Activated CD4-positive, alpha-beta T cell treated with anti-CD3 and anti-CD28 coated beads, Interleukin-2, amount 10 ng/mL, durations not matched to agents 7 days and 5 days (primary cell): ENCODE measurements around the gene FRS2. TPM values are rescaled to one million over a fixed set of nuclear protein-coding genes. Genes with fewer than 3 reads are reported as not detected.

ENCODE experiments used
- CTCF ChIA-PET: fragments of 350-600 bp; sonication (Branson Sonifier 250); formaldehyde crosslinking; loops from one replicate; lab custom pipeline; 2021; ENCODE audit warnings: antibody characterized with exemption; lab: Charles Lee
- POLR2A ChIA-PET: fragments of 350-600 bp; sonication (Branson Sonifier 250); formaldehyde crosslinking; loops from one replicate; lab custom pipeline; 2021; ENCODE audit warnings: antibody characterized with exemption; lab: Charles Lee
- DNase-seq: peaks from one replicate; pipeline ENCODE4 v3.0.0-alpha.2; 2020
- H3K27ac Mint-ChIP-seq: one replicate; pipeline ENCODE4 v1.8.0; 2021; ENCODE audit warnings: mild to moderate bottlenecking, moderate library complexity, mixed read lengths
- H3K27me3 Mint-ChIP-seq: one replicate; pipeline ENCODE4 v1.8.0; 2021; ENCODE audit warnings: mixed read lengths
- H3K36me3 Mint-ChIP-seq: one replicate; pipeline ENCODE4 v1.8.0; 2021; ENCODE audit warnings: low read depth, mixed read lengths
- H3K4me1 Mint-ChIP-seq: one replicate; pipeline ENCODE4 v1.8.0; 2021; ENCODE audit warnings: mixed read lengths
- H3K4me3 Mint-ChIP-seq: one replicate; pipeline ENCODE4 v1.8.0; 2021; ENCODE audit warnings: mild to moderate bottlenecking, moderate library complexity, mixed read lengths
- H3K9me3 Mint-ChIP-seq: one replicate; pipeline ENCODE4 v1.8.0; 2021; ENCODE audit warnings: mixed read lengths
- total RNA-seq, 2 experiments: library from RNA; stranded (reverse); gene quantifications; one replicate each; pipeline ENCODE4 v1.2.3, GENCODE V29; 2021

FRS2 gene
- total RNA-seq, 2 experiments from 2014 or later = 14.6 to 18.4 TPM

DNA sequence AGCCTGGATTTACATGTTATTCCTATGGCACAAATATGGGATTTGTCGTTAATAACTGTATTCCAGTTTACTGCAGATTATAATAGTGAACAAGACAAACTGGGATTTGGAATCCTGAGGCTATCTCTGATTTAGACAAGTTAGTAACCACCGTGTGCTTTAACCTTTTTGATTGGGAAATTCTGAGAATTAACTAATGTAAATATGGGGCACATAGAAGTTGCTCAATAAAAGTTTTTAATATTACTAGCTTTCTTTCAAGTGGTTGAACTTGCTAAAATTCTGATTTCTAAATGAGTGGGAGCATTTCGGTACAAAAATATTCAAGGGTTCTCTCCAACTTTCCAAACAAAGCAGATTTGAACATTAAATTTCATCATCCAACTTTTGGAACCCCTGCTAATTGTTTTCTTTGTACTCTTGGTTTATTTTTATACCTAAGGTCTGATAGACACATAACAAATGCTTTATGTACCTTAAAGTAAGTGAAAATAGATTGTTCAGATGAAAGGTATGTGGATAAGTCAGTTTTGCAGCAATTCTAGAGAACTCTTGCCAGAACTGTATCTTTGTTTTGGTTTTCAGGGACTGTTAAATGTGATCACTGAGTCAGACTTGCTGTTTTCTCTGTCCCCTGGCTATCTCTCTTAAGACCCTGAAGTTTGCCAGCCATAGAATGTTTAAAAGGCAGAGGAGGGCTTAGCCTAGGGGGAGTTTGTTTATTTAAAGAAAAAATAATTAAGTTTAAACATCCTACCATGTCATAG is 57.5 kb downstream of the FRS2 start:
- no peak overlapping the region for H3K4me3 Mint-ChIP-seq
- no peaks in the 10 kb centered on the region for H3K27me3 Mint-ChIP-seq
- H3K36me3 Mint-ChIP-seq = peaks cover 6% of the 10 kb centered on the region
- peaks cover 12% of the 10 kb centered on the region for H3K9me3 Mint-ChIP-seq
- H3K27ac Mint-ChIP-seq = no peak overlapping the region
- POLR2A ChIA-PET = no interaction called here
- CTCF ChIA-PET = no interaction called here
- H3K4me1 Mint-ChIP-seq = peaks cover 11% of the 10 kb centered on the region
- no peak for DNase-seq

GRCh38 chr12:69529021-69529420 is 58.8 kb downstream of the FRS2 start:
- no peaks in the 10 kb centered on the region for H3K27me3 Mint-ChIP-seq
- POLR2A ChIA-PET = no interaction called here
- CTCF ChIA-PET = no interaction called here
- peaks cover 16% of the 10 kb centered on the region for H3K4me1 Mint-ChIP-seq
- no peak overlapping the region for H3K27ac Mint-ChIP-seq
- peaks cover 4% of the 10 kb centered on the region for H3K36me3 Mint-ChIP-seq
- no peak for DNase-seq
- no peak overlapping the region for H3K4me3 Mint-ChIP-seq
- H3K9me3 Mint-ChIP-seq = no peaks in the 10 kb centered on the region

DNA sequence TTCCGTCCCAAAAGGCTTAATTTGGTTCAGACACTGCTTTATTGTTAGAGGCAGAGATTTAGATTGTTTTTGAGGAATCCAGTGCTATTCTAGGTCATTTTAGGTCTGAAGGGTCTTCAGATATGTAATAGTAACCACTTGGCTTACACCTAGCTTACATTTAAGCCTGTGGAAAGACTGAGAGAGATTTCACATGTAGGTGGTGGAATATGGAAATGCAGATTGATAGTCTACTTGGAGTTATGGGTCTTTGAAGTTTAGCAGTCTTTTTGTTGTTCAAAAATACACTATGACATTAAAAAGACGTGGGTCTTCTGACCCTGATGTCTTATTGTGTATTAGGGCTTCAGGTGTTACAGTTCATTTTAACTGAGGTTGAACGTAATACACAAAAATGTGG is 63.7 kb downstream of the FRS2 start:
- peaks cover 11% of the 10 kb centered on the region for H3K36me3 Mint-ChIP-seq
- no peaks in the 10 kb centered on the region for H3K9me3 Mint-ChIP-seq

GRCh38 chr12:69534389-69534822 is 64.2 kb downstream of the FRS2 start:
- Mint-ChIP-seq H3K4me3 (no peak overlapping the region), H3K27me3 (no peaks in the 10 kb centered on the region), H3K4me1 (peaks cover 15% of the 10 kb centered on the region), H3K27ac (no peak overlapping the region), H3K9me3 (no peaks in the 10 kb centered on the region), H3K36me3 (peaks cover 11% of the 10 kb centered on the region)
- POLR2A ChIA-PET = no interaction called here
- DNase-seq = peak; percentile 24
- CTCF ChIA-PET = no interaction called here

More for the DNA sequence above, 63.7 kb downstream of the FRS2 start:
- H3K4me1 Mint-ChIP-seq = peaks cover 15% of the 10 kb centered on the region
- no peak overlapping the region for H3K27ac Mint-ChIP-seq
- no peak overlapping the region for H3K4me3 Mint-ChIP-seq
- POLR2A ChIA-PET = no interaction called here
- DNase-seq = no peak
- CTCF ChIA-PET = no interaction called here
- no peaks in the 10 kb centered on the region for H3K27me3 Mint-ChIP-seq

- ChIA-PET CTCF (no interaction called here), POLR2A (no interaction called here)
- no peak overlapping the region for H3K27ac Mint-ChIP-seq
- H3K4me3 Mint-ChIP-seq = no peak overlapping the region
- H3K36me3 Mint-ChIP-seq = peaks cover 22% of the 10 kb centered on the region
- DNase-seq = no peak
- peaks cover 13% of the 10 kb centered on the region for H3K9me3 Mint-ChIP-seq
- H3K27me3 Mint-ChIP-seq = no peaks in the 10 kb centered on the region
- H3K4me1 Mint-ChIP-seq = peaks cover 2% of the 10 kb centered on the region
These were observed 70.8 kb downstream of the FRS2 start for GRCh38 chr12:69540987-69541386.

GRCh38 chr12:69544087-69544486 is 73.9 kb downstream of the FRS2 start:
- CTCF ChIA-PET = no interaction called here
- Mint-ChIP-seq H3K4me3 (no peak overlapping the region), H3K27ac (no peak overlapping the region), H3K9me3 (peaks cover 18% of the 10 kb centered on the region), H3K4me1 (peaks cover 2% of the 10 kb centered on the region), H3K36me3 (peaks cover 22% of the 10 kb centered on the region), H3K27me3 (no peaks in the 10 kb centered on the region)
- POLR2A ChIA-PET = no interaction called here
- no peak for DNase-seq

DNA sequence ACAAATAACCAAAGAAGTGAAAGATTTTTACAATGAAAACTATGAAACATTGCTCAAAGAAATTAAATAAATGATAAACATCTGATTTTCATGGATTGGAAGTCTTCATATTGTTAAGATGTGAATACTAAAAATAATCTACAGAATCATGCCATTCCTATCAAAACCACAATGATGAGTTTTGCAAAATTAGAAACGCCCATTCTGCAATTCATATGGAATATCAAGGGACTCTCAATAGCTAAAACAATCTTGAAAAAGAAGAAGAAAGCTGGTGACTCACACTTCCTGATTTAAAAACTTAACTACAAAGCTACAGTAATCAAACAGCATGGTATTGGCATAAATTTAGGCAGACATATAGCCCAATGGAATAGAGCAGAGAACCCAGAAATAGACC is 74.9 kb downstream of the FRS2 start:
- CTCF ChIA-PET = no interaction called here
- H3K4me1 Mint-ChIP-seq = peaks cover 2% of the 10 kb centered on the region
- no peak for DNase-seq
- H3K27ac Mint-ChIP-seq = no peak overlapping the region
- peaks cover 18% of the 10 kb centered on the region for H3K9me3 Mint-ChIP-seq
- H3K36me3 Mint-ChIP-seq = peaks cover 22% of the 10 kb centered on the region
- H3K4me3 Mint-ChIP-seq = no peak overlapping the region
- POLR2A ChIA-PET = no interaction called here
- H3K27me3 Mint-ChIP-seq = no peaks in the 10 kb centered on the region

GRCh38 chr12:69546693-69547438 is 76.7 kb downstream of the FRS2 start:
- DNase-seq = no peak
- H3K4me1 Mint-ChIP-seq = peaks cover 2% of the 10 kb centered on the region
- CTCF ChIA-PET = no interaction called here
- H3K27ac Mint-ChIP-seq = no peak overlapping the region
- POLR2A ChIA-PET = no interaction called here
- H3K36me3 Mint-ChIP-seq = peaks cover 15% of the 10 kb centered on the region
- H3K27me3 Mint-ChIP-seq = no peaks in the 10 kb centered on the region
- no peak overlapping the region for H3K4me3 Mint-ChIP-seq
- peaks cover 18% of the 10 kb centered on the region for H3K9me3 Mint-ChIP-seq

DNA sequence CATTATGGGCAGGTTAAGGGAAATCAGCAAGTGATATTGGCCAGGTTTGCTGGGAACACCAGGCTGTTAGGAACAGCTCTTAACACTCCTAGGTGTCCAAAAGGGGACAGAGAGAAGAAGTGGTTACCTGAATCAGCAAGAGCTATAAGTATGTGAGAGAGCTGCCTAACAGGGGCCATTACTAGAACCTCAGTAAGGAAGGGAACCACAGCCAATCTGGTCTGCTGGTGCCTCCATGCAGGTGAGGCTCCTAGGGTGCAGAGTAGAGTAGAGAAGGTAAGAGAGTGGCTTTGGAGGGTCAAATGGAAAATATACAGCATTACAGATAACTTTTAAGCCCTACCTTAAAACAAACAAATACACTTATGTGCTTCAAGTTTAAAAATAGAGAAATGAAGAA is 78.5 kb downstream of the FRS2 start:
- Mint-ChIP-seq H3K27me3 (no peaks in the 10 kb centered on the region), H3K36me3 (peaks cover 13% of the 10 kb centered on the region), H3K4me3 (no peak overlapping the region), H3K9me3 (peaks cover 13% of the 10 kb centered on the region), H3K27ac (no peak overlapping the region), H3K4me1 (peaks cover 2% of the 10 kb centered on the region)
- POLR2A ChIA-PET = no interaction called here
- CTCF ChIA-PET = interaction anchor here (1.2 to 1.6 kb wide), 2 partner anchors 14 to 192 kb away, joined by 3 to 4 read pairs; no protein-coding TSS in a partner anchor
- DNase-seq = no peak

DNA sequence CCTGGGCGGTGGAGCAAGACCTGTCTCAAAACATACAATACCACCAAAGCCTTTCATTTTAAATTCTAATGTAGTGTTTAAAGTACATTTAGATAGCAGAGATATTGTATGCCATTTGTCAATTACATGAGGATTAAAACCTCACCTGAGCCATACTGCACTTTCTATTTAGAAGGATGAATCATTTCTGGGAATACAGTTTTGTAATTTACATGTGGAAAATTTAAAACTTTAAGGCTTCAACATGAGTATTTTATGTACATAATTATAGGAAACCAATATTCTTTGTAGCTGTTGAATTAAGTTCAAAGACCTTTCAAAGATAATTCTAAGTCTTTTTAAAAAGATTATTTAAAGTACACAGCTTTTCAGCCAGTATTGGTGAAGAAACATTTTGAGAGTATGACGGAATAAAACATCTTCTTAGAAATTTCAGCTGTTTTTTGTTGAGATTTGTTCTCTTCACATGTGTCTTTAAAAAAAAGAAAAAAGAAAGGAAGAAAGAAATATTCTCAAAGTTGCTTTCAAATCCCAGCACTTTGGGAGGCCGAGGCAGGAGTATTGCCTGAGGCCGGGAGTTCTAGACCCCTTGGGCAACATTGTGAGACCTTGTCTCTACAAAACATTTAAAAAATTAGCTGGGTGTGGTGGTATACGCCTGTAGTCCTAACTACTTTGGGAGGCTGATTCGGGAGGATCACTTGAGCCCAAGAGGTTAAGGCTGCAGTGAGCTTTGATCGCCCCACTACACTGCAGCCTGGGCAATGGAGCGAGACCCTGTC is 80.6 kb downstream of the FRS2 start:
- Mint-ChIP-seq H3K9me3 (peaks cover 8% of the 10 kb centered on the region), H3K27ac (no peak overlapping the region), H3K4me3 (no peak overlapping the region), H3K36me3 (peaks cover 10% of the 10 kb centered on the region), H3K27me3 (no peaks in the 10 kb centered on the region), H3K4me1 (no peaks in the 10 kb centered on the region)
- DNase-seq = no peak
- ChIA-PET CTCF (interaction anchor here (0.7 kb wide), 1 partner anchor 102 kb away, joined by 3 read pairs; no protein-coding TSS in a partner anchor), POLR2A (no interaction called here)

DNA sequence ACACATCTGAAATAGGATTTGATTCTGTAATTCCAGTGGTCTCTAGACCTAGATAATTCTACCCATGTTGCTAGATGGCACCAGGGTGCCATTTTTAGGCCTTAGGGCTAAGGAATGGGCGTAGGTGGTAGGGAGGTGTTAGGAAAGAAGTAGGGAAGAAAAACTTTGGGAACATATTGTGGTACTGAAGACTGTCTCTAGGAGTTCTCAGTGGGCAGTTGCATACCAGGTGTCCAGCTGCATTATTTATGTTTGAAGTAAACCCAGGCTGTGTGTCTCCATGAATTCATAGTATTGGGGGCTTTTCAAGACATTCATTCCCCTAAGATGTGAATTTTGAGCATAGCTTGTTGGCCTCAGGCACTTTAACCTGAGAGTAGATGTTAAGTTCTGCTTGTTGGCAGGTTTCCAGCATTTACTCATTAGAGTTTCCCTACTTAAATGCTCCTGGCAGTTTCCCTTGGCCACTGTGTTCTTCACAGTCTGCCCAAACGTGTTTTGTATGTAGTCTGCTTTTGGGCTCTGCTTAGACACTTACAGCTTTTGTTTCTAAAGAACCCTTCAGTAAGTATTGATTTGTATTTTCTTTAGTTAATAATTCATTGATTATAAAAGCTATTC is 83.5 kb downstream of the FRS2 start:
- DNase-seq = no peak
- CTCF ChIA-PET = interaction anchor here (0.6 to 1.6 kb wide), 2 partner anchors 11 to 52 kb away, joined by 3 read pairs; no protein-coding TSS in a partner anchor

DNA sequence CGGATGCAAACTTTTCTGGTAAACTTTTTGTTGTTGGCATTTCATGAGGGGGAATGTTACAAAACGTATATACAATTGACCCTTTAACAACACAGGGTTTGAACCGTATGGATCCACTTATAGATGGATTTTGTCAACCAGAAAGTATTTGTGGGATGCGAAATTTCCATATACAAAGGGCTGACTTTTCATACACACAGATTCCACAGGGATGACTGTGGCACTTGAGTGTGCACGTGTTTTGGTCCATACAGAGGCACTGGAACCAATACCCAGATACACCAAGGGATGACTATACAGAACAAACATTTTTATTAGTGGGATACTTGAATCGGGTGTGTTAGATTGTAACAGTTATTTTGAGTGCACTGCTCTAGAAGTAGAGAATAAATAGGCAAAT is 85.3 kb downstream of the FRS2 start:
- ChIA-PET POLR2A (interaction anchor here (0.5 kb wide), 1 partner anchor 42 kb away, joined by 3 read pairs; no protein-coding TSS in a partner anchor), CTCF (no interaction called here)
- Mint-ChIP-seq H3K4me3 (no peak overlapping the region), H3K9me3 (no peaks in the 10 kb centered on the region), H3K27ac (no peak overlapping the region), H3K27me3 (no peaks in the 10 kb centered on the region), H3K36me3 (peaks cover 3% of the 10 kb centered on the region), H3K4me1 (no peaks in the 10 kb centered on the region)
- DNase-seq = no peak

More for the DNA sequence above, 83.5 kb downstream of the FRS2 start:
- Mint-ChIP-seq H3K9me3 (no peaks in the 10 kb centered on the region), H3K36me3 (peaks cover 3% of the 10 kb centered on the region), H3K27ac (no peak overlapping the region), H3K4me3 (no peak overlapping the region), H3K4me1 (no peaks in the 10 kb centered on the region), H3K27me3 (no peaks in the 10 kb centered on the region)
- POLR2A ChIA-PET = no interaction called here
